ENCODE data around the gene SWT1. TPM values are rescaled to one million over a fixed set of nuclear protein-coding genes. Genes with fewer than 3 reads are reported as not detected.

Gene SWT1
- total and polyA plus RNA-seq, 2 of the 4 experiments (the other 2 are of a cell fraction): 0.82 to 2.7 TPM

DNA sequence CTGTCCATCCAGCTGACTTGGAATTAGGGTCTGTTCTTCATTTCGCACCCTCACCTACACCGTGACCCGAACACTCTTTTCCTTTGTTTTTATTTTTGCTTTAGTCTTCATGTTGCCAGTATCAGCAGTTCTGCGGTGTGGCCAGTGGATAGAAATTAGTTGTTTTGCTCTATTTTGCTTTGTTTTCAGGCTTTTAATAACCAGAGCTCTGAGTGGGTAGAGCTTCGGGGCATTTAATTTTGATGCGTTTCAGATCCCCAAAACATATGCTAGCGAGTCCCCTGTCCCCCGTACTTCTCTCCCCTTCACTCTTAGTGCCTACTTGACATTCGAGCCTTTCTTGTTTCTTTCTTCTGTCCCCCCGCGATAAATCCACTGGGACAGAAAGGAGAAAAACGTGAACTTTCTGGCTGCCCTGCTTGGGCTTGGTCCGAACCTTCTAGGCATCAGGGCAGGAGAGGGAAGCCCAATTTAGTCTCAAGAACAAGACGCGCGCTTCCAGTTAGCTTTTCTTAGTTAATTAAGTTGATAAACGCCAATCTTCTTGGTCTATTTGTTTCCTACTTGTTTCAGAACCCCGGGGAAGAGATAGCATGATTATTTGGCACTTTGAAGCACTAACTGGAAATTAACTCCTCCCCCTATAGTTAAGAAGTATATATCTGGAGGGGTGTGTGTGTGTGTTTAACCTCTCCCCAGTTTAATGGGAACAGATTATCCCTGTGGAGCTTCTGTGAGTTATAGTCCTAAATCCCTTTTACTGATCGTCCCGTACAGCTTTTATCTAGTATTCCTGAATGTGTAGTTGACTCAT is 839 bp downstream of the SWT1 start:
- peak overlapping the region; percentile 91 for H3K14ac ChIP-seq (replicated peaks; ENCODE audit: low read depth, low read length)
- ChIA-PET CTCF (interaction anchor here (0.5 to 2.2 kb wide), 3 partner anchors 8 to 300 kb away, joined by 3 to 10 read pairs (median 5); no protein-coding TSS in a partner anchor), POLR2A (ENCODE audit: unreplicated experiment) (no interaction called here)
- peak overlapping the region; percentile 89 for H3K23ac ChIP-seq (ENCODE audit: low read depth, low read length)
- no peaks in the 10 kb centered on the region for H3K9me3 ChIP-seq (ENCODE audit: control insufficient read depth, insufficient read depth, low read length)
- WGBS, 2 experiments (ENCODE audit: extremely low coverage in 2 of 2, insufficient read length in 1 of 2): 0% methylated on average over 2 of the region's 20 CpGs; no CpG with 5 or more reads in 1 of the 2 experiments
- peak overlapping the region; percentile 47; the same call in 1 of the 2 replicates for H4K91ac ChIP-seq (ENCODE audit: insufficient read depth, low read depth, low read length)
- TF ChIP-seq, protein P1, sequence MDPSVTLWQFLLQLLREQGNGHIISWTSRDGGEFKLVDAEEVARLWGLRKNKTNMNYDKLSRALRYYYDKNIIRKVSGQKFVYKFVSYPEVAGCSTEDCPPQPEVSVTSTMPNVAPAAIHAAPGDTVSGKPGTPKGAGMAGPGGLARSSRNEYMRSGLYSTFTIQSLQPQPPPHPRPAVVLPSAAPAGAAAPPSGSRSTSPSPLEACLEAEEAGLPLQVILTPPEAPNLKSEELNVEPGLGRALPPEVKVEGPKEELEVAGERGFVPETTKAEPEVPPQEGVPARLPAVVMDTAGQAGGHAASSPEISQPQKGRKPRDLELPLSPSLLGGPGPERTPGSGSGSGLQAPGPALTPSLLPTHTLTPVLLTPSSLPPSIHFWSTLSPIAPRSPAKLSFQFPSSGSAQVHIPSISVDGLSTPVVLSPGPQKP (IDR thresholded peaks at IDR 0.05; ENCODE audit: borderline replicate concordance, low read depth, low read length): no peak
- H2BK120ac ChIP-seq (ENCODE audit: low read depth, low read length): peak overlapping the region; percentile 45
- ATAC-seq (ENCODE audit: low read depth) (no peak), DNase-seq (peak; percentile 4)
- peak overlapping the region; percentile 73 for H3K4ac ChIP-seq (ENCODE audit: low read depth, low read length)
- peak overlapping the region; percentile 57 for H2AK9ac ChIP-seq (replicated peaks; ENCODE audit: low read depth, low read length, poor library complexity)
- no peak overlapping the region; the same call in 1 of the 2 replicates for H2AK5ac ChIP-seq (ENCODE audit: low read depth, low read length)
- peak overlapping the region; percentile 62 for H2BK5ac ChIP-seq (ENCODE audit: low read depth, low read length, poor library complexity, severe bottlenecking)
- H2BK15ac ChIP-seq (ENCODE audit: low read depth, low read length): no peak overlapping the region
- peaks cover 18 to 29% of the 10 kb centered on the region in 2 experiments for H3K79me1 ChIP-seq (ENCODE audit: low read depth in 1 of 2, low read length in 2 of 2)
- H3K36me3 ChIP-seq (ENCODE audit: control insufficient read depth, insufficient read depth, low read length): no peaks in the 10 kb centered on the region
- H4K5ac ChIP-seq (ENCODE audit: low read depth, low read length): peak overlapping the region; percentile 21; the same call in 1 of the 2 replicates
- H2BK20ac ChIP-seq (ENCODE audit: low read depth, low read length): no peak overlapping the region
- H3K4me1 ChIP-seq (ENCODE audit: control insufficient read depth, insufficient read depth, low read length): no peaks in the 10 kb centered on the region
- H3K27me3 ChIP-seq (ENCODE audit: control insufficient read depth, insufficient read depth, low read length): no peaks in the 10 kb centered on the region
- H2AFZ ChIP-seq (replicated peaks; ENCODE audit: low read length, poor library complexity): peak overlapping the region; percentile 94
- H4K20me1 ChIP-seq (ENCODE audit: insufficient read depth, low read length): no peaks in the 10 kb centered on the region
- peaks cover 3% of the 10 kb centered on the region for H3K9me1 ChIP-seq (ENCODE audit: insufficient read depth, low read length)
- peak overlapping the region; percentile 96 for H3K4me2 ChIP-seq (ENCODE audit: low read depth, low read length)
- H3K9ac ChIP-seq (ENCODE audit: low read depth, low read length): peak overlapping the region; percentile 65
- in situ Hi-C loops (cut with MboI; ENCODE audit: low sequenced_read_pairs): loop anchor here (25.0 kb wide), 1 partner anchor 171 kb away; no protein-coding TSS in a partner anchor
- H4K8ac ChIP-seq (ENCODE audit: low read depth in 2 of 2, low read length in 2 of 2): peak overlapping the region; percentile 16 to 76; a peak in 2 of 4 replicates
- dilution Hi-C loops (cut with HindIII; ENCODE audit: low sequenced_read_pairs, unreplicated experiment): no loop called here
- H3K56ac ChIP-seq (ENCODE audit: extremely low read depth, insufficient read depth, low read length): peak overlapping the region; percentile 79; the same call in 1 of the 2 replicates
- H3K4me3 ChIP-seq (ENCODE audit: insufficient read depth, low read depth, low read length): peak overlapping the region; percentile 64
- no TSS peak for BruUV-seq (replicated peaks)
- H3K27ac ChIP-seq (ENCODE audit: insufficient read depth, low read length): peak overlapping the region; percentile 83
- intact Hi-C loops (cut with micrococcal nuclease): loop anchor here (5.0 kb wide), 3 partner anchors 159 to 514 kb away; partner anchors contain the start of gene IVNS1ABP
- H3K18ac ChIP-seq (ENCODE audit: low read depth, low read length): 0 out of 2 replicates have a peak overlapping the region, but pooled peaks have one; percentile 40

Measured in IMR-90 (cell line).